GM21717 (cell line): ENCODE results near the gene KLHL17.

Source experiments
- ATAC-seq: cut with Tn5 transposase; IDR thresholded peaks from one replicate; pipeline ENCODE4 v1.9.1; 2021; ENCODE audit warnings: mild to moderate bottlenecking, moderate library complexity; ENCODE audit not compliant: unreplicated experiment

KLHL17 gene

DNA sequence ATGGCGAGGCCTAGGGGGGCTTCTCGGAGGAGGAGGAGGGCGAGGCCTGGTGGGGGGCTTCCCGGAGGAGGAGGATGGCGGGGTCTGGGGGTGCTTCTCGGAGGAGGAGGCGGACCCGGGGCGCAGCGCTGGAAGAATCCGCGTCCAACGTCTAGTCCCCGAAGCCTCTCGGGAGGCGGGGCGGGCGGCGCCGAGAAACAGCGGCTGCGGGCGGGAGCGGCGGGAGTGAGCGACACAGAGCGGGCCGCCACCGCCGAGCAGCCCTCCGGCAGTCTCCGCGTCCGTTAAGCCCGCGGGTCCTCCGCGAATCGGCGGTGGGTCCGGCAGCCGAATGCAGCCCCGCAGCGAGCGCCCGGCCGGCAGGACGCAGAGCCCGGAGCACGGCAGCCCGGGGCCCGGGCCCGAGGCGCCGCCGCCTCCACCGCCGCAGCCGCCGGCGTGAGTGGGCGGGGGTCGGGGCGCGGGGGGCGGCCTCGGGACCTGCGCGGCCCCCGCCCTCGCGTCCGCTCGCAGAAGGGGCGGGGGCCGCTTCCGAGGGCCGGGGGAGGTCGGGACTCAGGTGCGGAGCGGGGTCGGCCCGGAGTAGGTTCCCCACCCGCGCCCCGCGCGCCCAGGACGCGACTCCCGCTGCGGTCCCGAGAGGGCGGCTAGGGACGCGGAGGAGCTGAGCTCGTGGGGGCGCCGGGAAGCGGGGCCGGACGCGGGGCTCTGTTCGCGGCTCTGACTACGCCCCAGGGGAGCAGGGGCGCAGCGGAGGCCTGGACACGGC, at the start of gene KLHL17:
Gene KLHL17, plus strand, starts transcription at position 222 of the 769 bp plus-strand sequence. Its CDS starts 110 bp downstream, at position 332.
- peak; percentile 51 for ATAC-seq

DNA sequence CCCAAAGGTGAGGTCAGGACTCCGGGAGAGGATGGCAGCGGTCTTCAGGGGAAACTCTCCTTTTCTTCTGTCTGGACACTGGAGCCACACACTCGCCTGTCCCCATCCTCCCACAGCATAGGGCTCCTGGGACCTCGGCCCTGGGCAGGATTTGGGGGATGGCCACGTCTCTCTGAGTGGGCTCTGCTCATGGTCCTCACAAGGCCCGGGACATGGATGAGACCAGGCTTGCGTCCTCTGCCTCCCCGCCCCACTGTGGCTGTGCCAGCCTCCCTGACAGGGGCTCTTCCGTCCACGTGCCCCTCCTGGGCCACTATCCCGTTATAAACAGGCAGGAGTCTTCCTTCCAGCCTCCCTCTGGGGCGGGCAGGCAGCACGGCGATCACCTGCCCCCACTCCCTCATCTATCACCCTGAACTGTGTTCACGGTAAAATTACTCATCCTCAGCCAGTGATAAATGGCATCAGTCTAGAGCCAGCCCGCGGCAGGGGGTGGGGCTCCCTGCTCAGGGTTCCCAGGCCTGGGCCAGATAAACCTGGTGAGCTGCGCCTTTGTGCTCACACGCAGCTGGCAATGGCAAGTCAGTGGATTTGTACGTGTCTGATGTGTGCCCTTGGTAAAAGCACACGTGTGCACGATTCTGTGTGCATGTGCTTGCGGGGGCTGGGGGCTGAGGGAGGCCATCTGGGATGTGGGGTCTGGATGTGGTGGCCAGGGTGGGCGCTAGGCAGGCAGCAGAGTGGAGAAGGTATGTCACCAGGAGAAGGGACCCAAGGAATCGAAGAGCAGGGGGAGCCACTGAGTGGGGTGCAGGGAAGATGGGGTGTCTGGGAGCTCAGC, 49.3 kb upstream of the KLHL17 start:
- ATAC-seq = no peak

DNA sequence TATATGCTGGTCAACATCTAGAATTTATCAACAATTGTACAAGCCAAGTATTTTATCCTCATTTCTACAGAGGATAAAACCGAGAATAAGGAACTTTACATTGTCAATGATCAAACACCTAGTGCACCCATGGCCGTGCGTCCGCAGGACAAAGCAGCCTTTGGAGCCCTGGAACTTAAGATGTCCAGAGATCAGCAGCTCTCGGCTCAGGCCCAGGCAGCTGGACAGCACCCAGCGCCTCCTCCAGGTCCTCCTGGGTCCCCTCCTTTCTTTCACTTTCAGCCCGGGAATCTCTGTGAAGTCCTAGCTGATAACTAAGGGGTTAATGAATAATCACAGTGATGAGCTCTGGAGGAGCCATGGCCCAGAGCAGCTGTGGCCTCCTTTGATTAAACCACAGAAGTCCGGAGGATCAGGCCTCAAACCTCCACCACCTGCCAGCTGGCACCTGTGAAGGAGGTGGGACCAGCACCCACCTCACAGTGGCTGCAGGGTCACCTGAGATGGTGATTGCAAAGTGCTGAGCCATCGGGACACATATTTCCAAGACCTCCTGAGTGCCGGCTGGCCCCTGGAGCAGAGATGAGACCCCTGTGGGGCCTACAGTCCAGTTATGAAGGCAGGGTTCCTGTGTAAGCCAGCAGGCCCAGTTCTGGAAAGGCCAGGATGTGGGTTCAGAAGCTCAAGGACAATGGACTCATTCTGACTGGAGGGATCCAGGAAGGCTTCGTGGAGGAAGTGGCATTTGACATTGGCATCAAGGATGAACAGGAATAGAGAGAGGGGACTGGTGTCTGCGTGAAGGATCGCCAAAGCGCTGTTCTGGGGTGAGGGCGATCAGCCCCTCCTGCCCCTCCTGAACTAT, 48.3 kb upstream of the KLHL17 start:
- ATAC-seq = no peak

DNA sequence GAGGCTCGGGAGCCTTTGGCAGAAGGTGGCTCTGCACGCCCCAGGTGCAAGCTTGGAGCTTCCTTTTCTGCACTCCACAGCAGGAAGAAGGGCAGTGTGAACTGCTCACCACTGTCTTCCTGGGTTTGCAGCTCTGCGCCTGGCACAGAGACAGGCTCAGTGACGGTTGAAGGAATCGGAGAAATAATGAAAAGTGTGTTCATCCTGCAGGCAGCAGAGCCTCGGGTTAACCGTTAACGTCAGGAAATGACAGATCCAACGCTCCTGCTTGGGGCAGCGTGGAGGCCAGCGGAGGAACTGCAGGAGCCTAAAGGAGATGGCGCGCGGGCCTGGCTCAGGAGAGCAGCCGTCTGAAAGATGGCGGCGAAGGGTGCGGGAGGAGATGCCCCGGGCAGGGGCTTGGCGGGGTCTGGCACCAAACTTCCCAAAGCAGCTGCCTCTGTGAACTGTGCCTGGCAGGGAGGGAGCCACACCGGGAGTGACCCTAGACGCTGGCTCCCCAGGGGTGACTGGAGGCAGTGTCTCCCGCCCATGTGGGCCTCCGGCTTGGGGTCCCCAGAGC, 47.6 kb upstream of the KLHL17 start:
- no peak for ATAC-seq

DNA sequence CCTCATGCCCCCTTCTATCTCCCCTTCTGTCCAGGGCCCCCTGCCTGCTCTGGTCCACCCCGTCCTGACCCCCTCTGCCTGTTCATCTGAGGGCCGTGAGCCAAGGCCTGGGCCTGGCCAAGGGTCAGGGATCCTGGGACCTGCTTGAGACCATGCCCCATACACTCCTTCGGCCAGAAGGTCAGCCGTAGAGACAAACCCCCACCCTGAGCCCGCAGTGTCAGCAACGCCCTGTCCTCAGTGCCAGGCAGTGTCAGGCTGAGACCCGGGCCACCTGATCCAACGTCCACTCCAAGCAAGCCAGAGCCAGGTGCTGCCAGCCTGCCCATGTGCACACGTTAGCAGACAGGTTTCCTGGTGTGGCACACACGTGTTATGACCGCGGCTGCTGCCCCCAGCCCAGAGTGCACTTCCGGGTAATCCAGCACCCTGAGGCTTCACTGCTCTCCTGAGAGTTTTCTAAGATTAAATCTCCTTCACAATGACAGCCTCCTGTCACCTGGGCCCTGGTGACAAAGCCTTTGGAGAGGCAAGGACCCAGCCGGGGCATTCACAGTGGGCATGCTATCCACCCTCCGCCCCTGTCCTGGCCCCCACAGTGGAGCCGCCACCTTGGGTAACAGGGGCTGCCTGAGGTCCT, 46.8 kb upstream of the KLHL17 start:
- ATAC-seq = no peak

DNA sequence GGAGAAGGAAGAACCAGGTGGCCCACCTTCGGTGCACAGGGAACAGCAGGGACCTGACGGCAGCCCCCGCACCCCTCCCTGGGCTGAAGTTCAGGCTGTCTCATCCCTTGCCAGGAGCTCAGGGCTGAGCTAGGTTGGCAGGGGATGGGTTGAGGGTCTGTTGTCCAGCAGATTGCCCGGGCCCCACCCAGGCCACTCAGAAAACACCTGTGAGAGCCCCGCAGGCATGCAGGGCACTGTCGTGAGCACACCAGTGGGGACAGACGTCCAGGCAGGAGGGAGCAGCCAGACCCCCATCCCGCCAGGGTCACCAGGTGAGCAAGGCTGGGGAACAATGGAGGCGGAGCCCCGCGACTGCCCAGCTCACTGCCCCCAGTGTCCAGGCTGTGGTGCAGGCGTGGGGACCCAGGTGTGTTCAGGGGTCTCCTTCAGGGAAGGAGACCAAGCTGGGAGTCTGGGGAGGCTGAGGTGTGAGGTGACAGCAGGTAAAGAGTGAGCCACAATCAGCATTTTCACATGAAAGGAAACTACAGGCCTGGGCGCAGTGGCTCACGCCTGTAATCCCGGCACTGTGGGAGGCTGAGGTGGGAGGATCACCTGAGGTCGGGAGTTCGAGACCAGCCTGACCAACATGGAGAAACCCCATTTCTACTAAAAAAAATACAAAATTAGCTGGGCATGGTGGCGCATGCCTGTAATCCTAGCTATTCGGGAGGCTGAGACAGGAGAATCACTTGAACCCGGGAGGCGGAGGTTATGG, 46.1 kb upstream of the KLHL17 start:
- ATAC-seq = no peak

DNA sequence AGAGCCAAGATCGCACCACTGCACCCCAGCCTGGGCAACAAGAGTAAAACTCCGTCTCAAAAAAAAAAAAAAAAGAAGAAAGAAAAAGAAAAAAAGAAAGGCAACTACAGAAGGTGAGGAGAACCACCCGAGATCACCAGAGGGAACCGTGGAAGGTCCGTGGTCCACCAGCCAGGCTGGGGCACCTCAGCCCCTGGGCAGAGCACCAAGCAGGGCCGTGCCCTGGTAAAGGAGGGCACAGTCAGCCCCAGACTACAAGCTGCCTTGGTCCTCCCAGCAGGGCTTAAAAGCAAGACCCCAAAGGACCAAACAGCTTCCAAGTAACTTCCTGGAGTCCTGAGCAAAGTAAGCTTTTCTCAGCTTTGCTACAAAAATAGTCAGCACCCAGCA, 45.5 kb upstream of the KLHL17 start:
- no peak for ATAC-seq

DNA sequence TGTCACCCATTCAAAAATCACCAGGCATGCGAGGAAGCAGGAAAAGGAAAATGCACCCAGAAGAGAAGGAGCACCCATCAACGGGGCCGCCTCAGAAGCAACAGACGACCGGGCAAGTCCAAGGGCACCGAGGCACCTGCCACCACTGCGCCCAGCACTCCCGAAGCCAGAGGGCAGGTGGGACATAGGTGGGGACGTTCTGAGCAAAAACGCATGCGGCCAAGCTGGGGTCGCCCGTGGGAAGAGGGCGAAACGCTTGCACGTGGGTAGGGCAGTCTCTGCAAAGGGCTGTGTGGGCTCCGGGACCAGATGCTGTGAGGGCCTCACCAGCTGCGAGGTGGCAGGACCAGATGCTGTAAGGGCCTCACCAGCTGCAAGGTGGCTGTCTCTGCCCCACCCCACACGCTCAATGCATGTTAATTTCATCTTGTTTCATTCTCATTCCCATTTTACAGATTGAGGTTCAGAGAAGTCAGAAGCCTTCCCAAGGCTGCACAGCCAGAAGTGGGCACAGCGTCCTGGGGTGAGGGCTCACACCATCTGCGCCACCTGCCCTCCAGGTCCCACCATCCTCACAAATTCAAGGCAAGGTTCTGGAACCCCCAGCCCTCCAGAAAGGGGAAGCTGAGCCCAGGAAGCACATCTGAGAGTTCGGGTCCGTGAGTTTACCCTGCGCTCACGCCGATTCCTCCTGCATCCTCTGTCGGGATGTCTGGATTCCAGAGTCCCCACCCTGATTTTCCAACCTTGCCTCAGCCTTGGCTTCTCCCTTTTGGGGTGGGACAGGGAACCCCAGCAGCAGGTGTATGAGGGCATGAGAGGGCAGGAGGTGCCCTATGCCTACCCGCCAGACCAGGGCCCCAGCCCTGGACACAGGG, 44.9 kb upstream of the KLHL17 start:
- ATAC-seq = no peak

DNA sequence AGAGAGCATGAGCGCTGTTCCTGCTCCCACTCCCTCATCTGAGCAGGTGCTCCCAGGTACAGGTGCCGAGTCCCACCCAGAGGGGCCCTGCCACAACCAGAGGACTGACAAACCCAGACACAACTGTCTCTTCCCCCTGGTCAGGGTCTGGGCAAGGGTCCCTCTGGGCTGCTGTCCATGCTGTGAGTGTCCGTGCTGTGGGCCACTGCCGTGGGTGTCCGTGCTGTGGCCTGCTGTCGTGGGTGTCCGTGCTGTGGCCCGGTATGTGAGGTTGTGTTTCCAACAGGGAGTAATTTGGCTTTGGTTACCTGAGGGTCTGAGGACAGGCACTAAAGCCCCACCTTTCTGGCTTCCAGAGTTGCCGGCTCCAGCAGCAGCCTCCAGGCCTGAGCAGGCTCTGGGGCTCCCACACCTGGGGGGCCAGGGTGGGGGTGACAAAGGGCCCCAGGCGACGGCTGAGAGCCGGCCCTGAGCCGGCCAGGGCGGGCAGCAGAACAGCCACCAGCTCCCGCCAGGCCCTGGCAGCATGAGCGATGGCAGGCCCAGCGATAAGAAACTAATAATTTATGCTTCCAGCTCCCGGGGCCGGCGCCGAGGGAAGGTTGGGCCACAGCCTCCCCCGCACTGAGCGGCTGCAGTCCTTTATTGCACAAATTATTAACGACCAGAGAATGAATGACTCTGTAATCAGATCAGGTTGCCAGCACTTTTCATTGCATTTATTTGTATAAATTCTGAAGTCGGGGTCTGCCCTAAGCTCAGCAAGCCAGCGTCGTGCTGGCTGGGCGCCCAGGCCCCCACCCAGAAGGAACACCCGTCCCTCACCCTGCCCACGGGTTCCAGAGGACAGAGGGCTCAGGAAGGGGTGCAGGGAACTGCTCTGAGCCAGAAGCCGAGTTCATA, 44.0 kb upstream of the KLHL17 start:
- no peak for ATAC-seq

DNA sequence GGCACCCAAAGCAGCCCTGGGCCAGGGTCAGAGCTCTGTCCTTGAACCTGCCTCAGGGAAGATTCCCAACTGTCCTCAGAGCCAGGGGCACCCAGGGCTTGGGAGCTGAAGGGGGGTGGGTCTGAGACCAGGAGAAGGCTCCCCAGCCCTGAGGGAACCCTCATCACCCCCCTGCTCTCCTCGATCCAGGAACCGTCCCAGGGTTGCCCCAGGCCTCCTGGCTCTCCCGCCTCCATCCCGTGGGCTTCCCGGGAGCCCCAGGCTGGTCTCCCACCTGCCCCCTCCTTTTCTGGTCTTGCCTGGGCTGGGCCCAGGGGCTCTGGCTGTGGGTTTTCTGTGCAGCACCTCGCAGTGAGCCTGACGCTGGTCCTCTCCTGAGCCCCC, 43.3 kb upstream of the KLHL17 start:
- no peak for ATAC-seq

DNA sequence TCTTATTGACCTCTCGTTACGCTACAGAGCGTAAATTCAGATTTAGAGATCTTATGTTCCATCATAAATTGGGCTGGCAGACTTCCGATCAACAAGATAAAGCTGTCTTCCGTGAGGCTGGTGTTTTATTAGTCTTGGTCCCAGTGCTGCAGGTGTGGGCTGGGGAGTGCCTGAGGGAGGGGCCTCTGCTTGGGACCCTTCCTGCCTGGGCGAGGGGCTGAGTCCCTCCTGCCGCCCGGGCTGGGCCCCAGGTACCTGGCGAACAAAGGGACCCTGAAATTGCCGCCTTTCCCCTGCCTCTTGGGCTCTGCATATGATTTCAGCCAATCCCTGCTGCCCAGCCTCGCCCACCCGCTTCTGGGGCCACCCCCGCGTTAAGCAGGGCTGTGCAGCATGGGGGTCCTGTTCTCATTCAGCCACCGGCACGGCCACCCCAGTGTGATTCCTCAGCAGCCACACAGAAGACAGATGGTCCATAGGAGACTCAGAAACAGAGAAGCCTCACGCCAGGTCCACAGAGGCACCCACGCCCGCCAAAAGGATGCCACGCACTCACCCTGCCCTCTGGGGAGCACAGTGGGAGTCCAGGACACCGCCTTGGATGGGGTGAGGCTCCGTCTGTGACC, 42.8 kb upstream of the KLHL17 start:
- ATAC-seq = no peak

DNA sequence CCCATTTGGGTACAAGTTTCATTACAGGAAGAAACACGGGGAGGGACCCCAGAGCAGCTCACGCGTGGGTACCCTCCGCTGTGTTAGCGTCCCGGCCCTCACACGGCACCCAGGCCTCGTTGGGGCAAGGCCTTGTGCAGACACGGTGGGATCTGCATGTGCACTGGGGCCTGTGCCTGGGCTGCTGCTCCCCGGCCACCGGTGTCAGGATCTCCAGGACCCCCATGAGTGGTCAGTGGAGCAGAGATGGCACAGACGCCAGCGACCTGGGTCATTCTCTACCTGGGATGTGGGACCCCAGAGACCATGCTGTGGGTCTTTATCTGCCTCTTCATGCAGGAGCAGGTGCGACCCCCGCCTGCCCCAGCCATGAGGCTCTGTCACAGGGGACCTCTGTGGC, 42.0 kb upstream of the KLHL17 start:
- ATAC-seq = no peak

DNA sequence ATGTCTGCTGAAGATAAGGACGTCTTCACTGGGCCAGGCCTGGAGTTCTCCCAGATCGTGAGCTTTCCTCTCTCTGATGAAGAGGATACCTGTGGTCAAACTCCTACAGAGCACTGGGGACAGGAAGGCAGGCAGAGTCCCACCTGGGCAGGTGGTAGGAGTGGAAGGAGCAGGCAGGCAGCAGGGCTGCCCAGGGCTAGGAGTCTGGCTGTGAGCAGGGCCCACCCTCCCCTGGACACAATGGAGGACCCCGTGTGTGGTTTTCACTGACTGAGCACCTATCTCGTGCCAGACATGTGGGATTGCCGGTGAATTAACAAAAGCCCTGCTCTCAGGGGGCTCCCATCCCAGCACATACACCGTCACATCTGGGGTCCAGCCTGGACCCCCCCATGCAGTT, 41.5 kb upstream of the KLHL17 start:
- no peak for ATAC-seq

DNA sequence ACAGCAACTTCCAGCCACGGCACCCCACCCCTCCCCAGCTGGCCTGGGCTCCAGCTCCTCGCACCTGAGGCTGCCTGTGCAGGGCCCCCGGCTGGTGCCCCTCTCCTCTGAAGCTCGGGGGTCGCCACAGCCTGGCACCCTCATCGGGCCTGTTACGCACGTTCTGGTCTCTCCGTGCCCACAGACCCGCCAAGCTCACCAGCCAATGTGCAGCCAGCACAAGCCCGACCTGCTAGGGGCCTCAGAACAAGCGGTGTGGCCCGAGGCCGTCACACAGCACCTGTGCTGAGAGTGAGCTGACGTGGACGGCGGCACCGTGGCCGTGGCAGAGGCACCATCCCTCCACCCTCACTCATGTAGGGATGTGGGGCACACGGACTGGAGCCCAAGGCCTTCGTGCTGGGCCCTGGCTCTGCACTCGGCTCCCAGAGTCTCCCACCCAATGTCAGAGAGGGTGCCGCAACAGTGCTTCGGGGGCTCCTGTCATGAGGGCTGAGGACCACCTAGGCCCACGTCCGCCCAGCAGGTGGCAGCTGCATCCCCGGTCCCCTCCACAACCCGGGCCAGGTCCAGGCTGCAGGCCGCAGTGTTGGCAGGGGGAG, 41.0 kb upstream of the KLHL17 start:
- ATAC-seq = no peak

DNA sequence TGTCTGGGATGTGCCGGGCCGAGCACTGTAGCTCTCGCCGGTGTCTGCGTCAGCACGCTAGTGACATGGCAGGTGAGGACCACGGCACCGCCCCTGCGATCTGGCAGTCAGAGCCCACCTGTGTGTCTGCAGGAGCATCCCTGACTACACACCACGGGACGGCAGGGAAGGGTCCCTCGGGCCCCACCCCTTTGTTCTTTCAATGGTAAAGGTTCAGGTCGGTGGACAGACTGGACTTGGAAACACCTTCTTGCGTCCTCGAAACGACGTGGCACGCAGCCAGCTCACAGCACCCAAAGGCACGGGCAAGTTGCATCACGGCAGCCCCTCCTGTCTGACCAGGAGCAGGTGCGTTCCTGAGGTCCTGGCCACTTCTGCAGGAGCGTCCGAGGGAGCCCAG, 40.4 kb upstream of the KLHL17 start:
- ATAC-seq = no peak

DNA sequence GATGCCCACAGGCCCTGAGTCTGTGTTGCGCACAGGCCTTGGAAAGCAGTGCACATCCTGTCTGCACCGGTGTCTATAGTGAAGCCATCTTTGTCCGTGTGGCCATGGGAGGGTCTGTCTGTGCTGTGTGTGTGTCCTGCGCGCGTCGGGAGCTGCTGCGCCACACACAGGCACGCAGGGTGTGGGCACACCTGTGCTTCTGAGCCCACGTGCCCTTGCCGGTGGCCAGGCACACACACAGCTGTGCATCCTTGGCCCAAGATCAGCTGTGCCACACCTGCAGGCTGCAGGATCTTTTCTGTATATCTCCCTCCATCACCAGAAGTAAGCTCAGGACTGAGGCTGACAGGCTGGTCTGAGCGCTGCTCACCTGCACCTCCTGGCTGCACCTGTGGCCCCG, 39.9 kb upstream of the KLHL17 start:
- ATAC-seq = no peak
